Naive thymus-derived CD4-positive, alpha-beta T cell (primary cell): Measurements from ENCODE around the gene GLRX2. TPM values are rescaled to one million over a fixed set of nuclear protein-coding genes. Genes with fewer than 3 reads are reported as not detected.

Source experiments
- ATAC-seq: fragments of 150-1000 bp; cut with Tn5 transposase; 2 replicates; pipeline ENCODE4 v1.10.0; 2021; ENCODE audit warnings: mild to moderate bottlenecking, moderate library complexity
- CTCF ChIA-PET: fragments of 350-600 bp; sonication (Branson Sonifier 250); formaldehyde crosslinking; loops from one replicate; lab custom pipeline; 2021; ENCODE audit warnings: antibody characterized with exemption; lab: Charles Lee
- POLR2A ChIA-PET: fragments of 350-600 bp; sonication (Branson Sonifier 250); formaldehyde crosslinking; loops from one replicate; lab custom pipeline; 2021; ENCODE audit warnings: antibody characterized with exemption, inconsistent platforms; lab: Charles Lee
- DNase-seq, 9 donors: peaks; one replicate each; pipeline versions ENCODE4 v3.0.0 to v3.0.0-alpha.2; 2020 to 2022; ENCODE audit warnings: mixed read lengths in 1 of 9
- H3K27ac ChIP-seq: one replicate; pipeline ENCODE4 v1.7.0; 2013; ENCODE audit warnings: mild to moderate bottlenecking, low read depth, low read length, moderate library complexity
- H3K27me3 ChIP-seq, 2 donors: one replicate each; pipeline ENCODE4 v1.7.0; 2013; ENCODE audit warnings: low read length in 2 of 2, mild to moderate bottlenecking in 2 of 2, moderate library complexity in 2 of 2; ENCODE audit not compliant: control insufficient read depth in 2 of 2, insufficient read depth in 2 of 2
- H3K36me3 ChIP-seq, 3 experiments: 1 replicate in 2 of 3; 2 replicates in 1 of 3; pipeline ENCODE4 v1.7.0; 2013; ENCODE audit warnings: low read length in 3 of 3, mild to moderate bottlenecking in 3 of 3, moderate library complexity in 1 of 3; ENCODE audit not compliant: insufficient read depth in 3 of 3, control insufficient read depth in 2 of 3
- H3K4me1 ChIP-seq, 2 donors: one replicate each; pipeline ENCODE4 v1.7.0; 2013; ENCODE audit warnings: low read length in 2 of 2, mild to moderate bottlenecking in 2 of 2, moderate library complexity in 1 of 2; ENCODE audit not compliant: control insufficient read depth in 2 of 2, insufficient read depth in 2 of 2
- H3K4me3 ChIP-seq: 2 replicates; pipeline ENCODE4 v1.7.0; 2013; ENCODE audit warnings: mild to moderate bottlenecking, low read length
- H3K9me3 ChIP-seq, 3 experiments: 1 replicate in 2 of 3; 2 replicates in 1 of 3; pipeline ENCODE4 v1.7.0; 2013; ENCODE audit warnings: low read length in 3 of 3; ENCODE audit not compliant: control insufficient read depth in 2 of 3
- H3K27ac Mint-ChIP-seq, 9 donors: one replicate each; pipeline ENCODE4 v1.8.0; 2020 to 2022; ENCODE audit warnings: mixed read lengths in 9 of 9, mild to moderate bottlenecking in 8 of 9, moderate library complexity in 5 of 9, inconsistent platforms in 2 of 9
- H3K27me3 Mint-ChIP-seq, 5 donors: one replicate each; pipeline ENCODE4 v1.8.0; 2021 to 2022; ENCODE audit warnings: mixed read lengths in 5 of 5, mild to moderate bottlenecking in 1 of 5
- H3K36me3 Mint-ChIP-seq, 5 donors: one replicate each; pipeline ENCODE4 v1.8.0; 2020 to 2022; ENCODE audit warnings: mixed read lengths in 5 of 5, mild to moderate bottlenecking in 3 of 5, inconsistent platforms in 1 of 5
- H3K4me1 Mint-ChIP-seq, 7 donors: one replicate each; pipeline ENCODE4 v1.8.0; 2020 to 2022; ENCODE audit warnings: mixed read lengths in 7 of 7, mild to moderate bottlenecking in 3 of 7, inconsistent platforms in 1 of 7
- H3K4me3 Mint-ChIP-seq, 10 donors: one replicate each; pipeline ENCODE4 v1.8.0; 2020 to 2022; ENCODE audit warnings: mild to moderate bottlenecking in 10 of 10, mixed read lengths in 10 of 10, moderate library complexity in 6 of 10, inconsistent platforms in 2 of 10
- H3K9me3 Mint-ChIP-seq, 11 donors: one replicate each; pipeline ENCODE4 v1.8.0; 2020 to 2022; ENCODE audit warnings: mixed read lengths in 11 of 11, mild to moderate bottlenecking in 4 of 11, inconsistent platforms in 1 of 11, moderate library complexity in 1 of 11
- intact Hi-C, 2 donors: fragments of 100-400 bp; cut with micrococcal nuclease; formaldehyde crosslinking; loops; one replicate each; pipeline ENCODE4 v1.15.1; 2023
- polyA plus RNA-seq, 2 donors: library from polyadenylated mRNA; unstranded; fragments of 300-500 nt; fragmentation: Illumina TruSeq; gene quantifications; one replicate each; pipeline ENCODE4 v1.2.3, GENCODE V29; 2021
- total RNA-seq, 6 experiments: library from RNA in 5 of 6; stranded (reverse) in 5 of 6; gene quantifications; 1 replicate in 5 of 6; 2 replicates in 1 of 6; pipeline ENCODE4 v1.2.3 and lab custom pipeline; 2021 to 2026

The GLRX2 gene
- total and polyA plus RNA-seq, 7 experiments from 2014 or later = 6.8 to 18.8 (median 11.4) TPM

DNA sequence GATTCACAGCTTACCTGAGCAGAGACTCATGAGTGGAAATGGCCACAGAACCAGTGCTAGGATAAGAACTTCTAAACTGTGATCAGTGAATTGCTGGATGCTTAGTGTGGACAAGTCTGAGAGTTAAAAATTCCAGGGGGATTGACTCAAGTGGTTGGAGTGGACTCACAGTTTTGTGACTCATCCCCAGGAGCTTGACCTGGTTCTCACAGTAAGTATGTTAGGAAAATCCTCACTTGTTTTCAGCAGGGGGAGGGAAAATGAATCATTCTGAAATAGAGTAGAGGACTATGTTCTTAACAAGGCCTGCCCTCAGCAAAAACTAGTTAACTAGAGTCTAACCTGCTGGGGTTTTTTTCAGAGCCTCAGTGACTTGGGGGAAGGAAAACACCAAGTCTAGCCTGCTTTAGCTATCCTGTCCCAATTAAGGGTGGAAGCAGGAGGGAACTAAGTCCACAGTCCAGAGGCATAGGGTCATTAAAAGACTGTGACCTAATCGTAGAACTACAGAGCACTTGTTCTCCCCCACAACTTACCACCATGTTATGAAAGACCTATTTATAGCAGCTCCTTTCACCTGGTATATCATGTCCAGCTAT, 10.5 kb upstream of the GLRX2 start:
- ChIA-PET CTCF (no interaction called here), POLR2A (interaction anchor here (0.6 to 1.2 kb wide), 3 partner anchors 12 to 37 kb away, joined by 3 to 4 read pairs (median 4); no protein-coding TSS in a partner anchor)
- H3K27ac Mint-ChIP-seq = no peak overlapping the region
- H3K9me3 Mint-ChIP-seq = no peaks in the 10 kb centered on the region
- ATAC-seq (no peak), DNase-seq (no peak)
- Histone ChIP-seq H3K27me3 (no peaks in the 10 kb centered on the region), H3K27ac (no peak overlapping the region), H3K4me3 (no peak overlapping the region), H3K4me1 (no peaks in the 10 kb centered on the region), H3K9me3 (no peaks in the 10 kb centered on the region), H3K36me3 (no peaks in the 10 kb centered on the region)
- H3K4me1 Mint-ChIP-seq = peaks cover 0 to 16% (median 6%) of the 10 kb centered on the region in 7 donors
- peaks cover 0 to 18% (median 0%) of the 10 kb centered on the region in 5 donors for H3K27me3 Mint-ChIP-seq
- H3K36me3 Mint-ChIP-seq = no peaks in the 10 kb centered on the region
- no peak overlapping the region for H3K4me3 Mint-ChIP-seq
- intact Hi-C loops = no loop called here

- peaks cover 0 to 11% (median 6%) of the 10 kb centered on the region in 7 donors for H3K4me1 Mint-ChIP-seq
- CTCF ChIA-PET = no interaction called here
These were observed 9.4 kb upstream of the GLRX2 start for GRCh38 chr1:193114485-193115095.

GRCh38 chr1:193113992-193114332, 8.7 kb upstream of the GLRX2 start:
- peaks cover 0 to 6% (median 5%) of the 10 kb centered on the region in 7 donors for H3K4me1 Mint-ChIP-seq
- DNase-seq (no peak), ATAC-seq (no peak)
- POLR2A ChIA-PET = no interaction called here
- Histone ChIP-seq H3K9me3 (no peaks in the 10 kb centered on the region), H3K27ac (no peak overlapping the region), H3K4me1 (no peaks in the 10 kb centered on the region), H3K4me3 (no peak overlapping the region), H3K27me3 (no peaks in the 10 kb centered on the region), H3K36me3 (no peaks in the 10 kb centered on the region)
- intact Hi-C loops = no loop called here
- no peaks in the 10 kb centered on the region for H3K36me3 Mint-ChIP-seq
- peaks cover 0 to 10% (median 0%) of the 10 kb centered on the region in 5 donors for H3K27me3 Mint-ChIP-seq
- no peaks in the 10 kb centered on the region for H3K9me3 Mint-ChIP-seq
- no peak overlapping the region for H3K4me3 Mint-ChIP-seq
- no peak overlapping the region for H3K27ac Mint-ChIP-seq
- CTCF ChIA-PET = no interaction called here

More at GRCh38 chr1:193114485-193115095, 9.4 kb upstream of the GLRX2 start:
- Histone ChIP-seq H3K4me1 (no peaks in the 10 kb centered on the region), H3K4me3 (no peak overlapping the region), H3K27ac (no peak overlapping the region), H3K36me3 (no peaks in the 10 kb centered on the region), H3K27me3 (no peaks in the 10 kb centered on the region), H3K9me3 (no peaks in the 10 kb centered on the region)
- no peaks in the 10 kb centered on the region for H3K9me3 Mint-ChIP-seq
- POLR2A ChIA-PET = interaction anchor here (0.5 kb wide), 1 partner anchor 28 kb away, joined by 3 read pairs; no protein-coding TSS in a partner anchor
- H3K4me3 Mint-ChIP-seq = no peak overlapping the region
- H3K27ac Mint-ChIP-seq = no peak overlapping the region
- ATAC-seq (no peak), DNase-seq (no peak)
- H3K36me3 Mint-ChIP-seq = no peaks in the 10 kb centered on the region
- H3K27me3 Mint-ChIP-seq = peaks cover 0 to 12% (median 0%) of the 10 kb centered on the region in 5 donors
- intact Hi-C loops = no loop called here

- Histone ChIP-seq H3K36me3 (no peaks in the 10 kb centered on the region), H3K27me3 (no peaks in the 10 kb centered on the region), H3K27ac (no peak overlapping the region), H3K9me3 (no peaks in the 10 kb centered on the region), H3K4me1 (no peaks in the 10 kb centered on the region), H3K4me3 (no peak overlapping the region)
- Mint-ChIP-seq H3K4me1 (peaks cover 0 to 4% (median 0%) of the 10 kb centered on the region in 7 donors), H3K4me3 (no peak overlapping the region), H3K9me3 (no peaks in the 10 kb centered on the region), H3K27ac (no peak overlapping the region), H3K36me3 (no peaks in the 10 kb centered on the region), H3K27me3 (peaks cover 0 to 14% (median 0%) of the 10 kb centered on the region in 5 donors)
- no peak for ATAC-seq
- CTCF ChIA-PET = no interaction called here
- POLR2A ChIA-PET = no interaction called here
- no peak for DNase-seq
- intact Hi-C loops = no loop called here
These were observed 8.2 kb upstream of the GLRX2 start for GRCh38 chr1:193113258-193113991.

DNA sequence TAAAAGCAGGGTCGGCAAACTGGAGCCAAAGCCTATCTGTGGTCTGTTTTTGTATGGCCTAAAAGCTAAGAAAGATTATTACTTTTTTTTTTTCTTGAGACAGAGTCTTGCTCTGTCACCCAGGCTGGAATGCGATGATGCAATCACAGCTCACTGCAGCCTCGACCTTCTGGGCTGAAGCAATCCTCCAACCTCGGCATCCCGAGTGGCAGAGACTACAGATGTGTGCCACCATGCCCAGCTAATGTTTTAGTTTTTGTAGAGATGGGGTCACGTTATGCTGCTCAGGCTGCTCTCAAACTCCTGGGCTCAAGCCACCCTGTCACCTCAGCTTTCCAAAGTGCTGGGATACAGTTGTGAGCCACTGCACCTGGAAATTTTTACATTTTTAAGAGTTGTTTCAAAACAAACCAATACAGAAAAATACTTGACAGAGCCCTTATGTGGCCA, 6.5 kb upstream of the GLRX2 start:
- Mint-ChIP-seq H3K4me1 (peaks cover 0 to 2% (median 0%) of the 10 kb centered on the region in 7 donors), H3K27ac (no peak overlapping the region), H3K36me3 (no peaks in the 10 kb centered on the region), H3K4me3 (no peak overlapping the region), H3K9me3 (no peaks in the 10 kb centered on the region), H3K27me3 (peaks cover 0 to 16% (median 0%) of the 10 kb centered on the region in 5 donors)
- H3K27ac ChIP-seq = no peak overlapping the region
- no peaks in the 10 kb centered on the region for H3K9me3 ChIP-seq
- intact Hi-C loops = no loop called here
- no peak overlapping the region for H3K4me3 ChIP-seq
- no peaks in the 10 kb centered on the region for H3K27me3 ChIP-seq
- no peaks in the 10 kb centered on the region for H3K36me3 ChIP-seq
- ChIA-PET POLR2A (no interaction called here), CTCF (interaction anchor here (0.6 to 0.9 kb wide), 2 partner anchors 9 to 14 kb away, joined by 3 read pairs; no protein-coding TSS in a partner anchor)
- DNase-seq = no peak
- no peaks in the 10 kb centered on the region for H3K4me1 ChIP-seq
- ATAC-seq = no peak

DNA sequence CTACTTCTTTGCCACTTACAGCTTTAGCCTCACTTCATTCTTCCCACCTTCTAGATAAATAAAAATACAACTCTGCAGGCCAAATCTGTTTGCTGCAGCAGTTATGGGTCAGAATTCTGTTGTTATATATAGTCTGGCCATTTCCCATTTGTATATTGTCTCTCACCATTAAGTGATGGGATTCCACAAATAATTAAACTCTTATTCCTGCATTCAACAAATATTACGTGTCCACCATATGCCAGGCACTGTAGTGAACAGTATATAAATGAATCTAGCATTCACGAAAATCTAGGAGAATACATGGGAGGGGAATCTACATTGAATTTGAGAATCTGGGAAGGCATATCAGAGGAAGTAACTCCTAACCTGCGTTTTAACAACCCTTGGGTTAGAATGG, 5.7 kb upstream of the GLRX2 start:
- Histone ChIP-seq H3K27me3 (no peaks in the 10 kb centered on the region), H3K4me3 (no peak overlapping the region), H3K27ac (no peak overlapping the region), H3K4me1 (no peaks in the 10 kb centered on the region), H3K36me3 (no peaks in the 10 kb centered on the region), H3K9me3 (no peaks in the 10 kb centered on the region)
- ATAC-seq (no peak), DNase-seq (no peak)
- Mint-ChIP-seq H3K4me3 (no peak overlapping the region), H3K9me3 (no peaks in the 10 kb centered on the region), H3K27ac (no peak overlapping the region), H3K4me1 (peaks cover 0 to 2% (median 0%) of the 10 kb centered on the region in 7 donors), H3K36me3 (no peaks in the 10 kb centered on the region), H3K27me3 (peaks cover 0 to 11% (median 0%) of the 10 kb centered on the region in 5 donors)
- intact Hi-C loops = no loop called here
- ChIA-PET CTCF (no interaction called here), POLR2A (no interaction called here)
